ENCODE results near the gene KLHL42.
"Not testable (repeated sequence)": the region's sequence is repeated elsewhere in the genome, so short reads cannot be mapped to it uniquely, and the experiment has no call there.

The KLHL42 gene, protein sequence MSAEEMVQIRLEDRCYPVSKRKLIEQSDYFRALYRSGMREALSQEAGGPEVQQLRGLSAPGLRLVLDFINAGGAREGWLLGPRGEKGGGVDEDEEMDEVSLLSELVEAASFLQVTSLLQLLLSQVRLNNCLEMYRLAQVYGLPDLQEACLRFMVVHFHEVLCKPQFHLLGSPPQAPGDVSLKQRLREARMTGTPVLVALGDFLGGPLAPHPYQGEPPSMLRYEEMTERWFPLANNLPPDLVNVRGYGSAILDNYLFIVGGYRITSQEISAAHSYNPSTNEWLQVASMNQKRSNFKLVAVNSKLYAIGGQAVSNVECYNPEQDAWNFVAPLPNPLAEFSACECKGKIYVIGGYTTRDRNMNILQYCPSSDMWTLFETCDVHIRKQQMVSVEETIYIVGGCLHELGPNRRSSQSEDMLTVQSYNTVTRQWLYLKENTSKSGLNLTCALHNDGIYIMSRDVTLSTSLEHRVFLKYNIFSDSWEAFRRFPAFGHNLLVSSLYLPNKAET

GRCh38 chr12:27779920-27780611, at the start of gene KLHL42, which contains the start of gene MANSC4:
KLHL42 (plus strand) TSS chr12:27780233; CDS start chr12:27780331, 98 bp downstream.
MANSC4 (minus strand) TSS chr12:27780236; CDS start chr12:27771276, 8,960 bp downstream.
- peak in 48 of 51 donors; percentile 14 to 85 (median 66) for DNase-seq

DNA sequence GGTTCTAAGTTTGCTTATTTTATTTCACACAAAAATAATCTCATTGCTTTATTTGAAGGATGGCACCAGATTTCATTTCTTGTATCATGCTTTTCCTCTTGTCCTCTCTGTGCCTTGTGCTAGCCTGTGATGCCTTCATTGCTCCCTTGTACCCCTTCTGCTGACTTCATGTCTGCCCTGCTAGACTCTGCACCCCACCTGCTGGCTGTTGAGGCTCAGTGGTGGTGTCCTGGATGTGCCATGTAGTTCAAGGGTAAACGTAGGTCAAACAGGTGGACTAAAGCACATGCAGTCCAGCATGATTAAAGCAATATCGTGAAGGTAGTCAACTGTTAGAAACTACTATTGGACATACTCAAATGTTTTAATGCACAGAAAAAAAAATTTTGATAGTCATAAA, 47.8 kb upstream of the KLHL42 start:
- DNase-seq = no peak

DNA sequence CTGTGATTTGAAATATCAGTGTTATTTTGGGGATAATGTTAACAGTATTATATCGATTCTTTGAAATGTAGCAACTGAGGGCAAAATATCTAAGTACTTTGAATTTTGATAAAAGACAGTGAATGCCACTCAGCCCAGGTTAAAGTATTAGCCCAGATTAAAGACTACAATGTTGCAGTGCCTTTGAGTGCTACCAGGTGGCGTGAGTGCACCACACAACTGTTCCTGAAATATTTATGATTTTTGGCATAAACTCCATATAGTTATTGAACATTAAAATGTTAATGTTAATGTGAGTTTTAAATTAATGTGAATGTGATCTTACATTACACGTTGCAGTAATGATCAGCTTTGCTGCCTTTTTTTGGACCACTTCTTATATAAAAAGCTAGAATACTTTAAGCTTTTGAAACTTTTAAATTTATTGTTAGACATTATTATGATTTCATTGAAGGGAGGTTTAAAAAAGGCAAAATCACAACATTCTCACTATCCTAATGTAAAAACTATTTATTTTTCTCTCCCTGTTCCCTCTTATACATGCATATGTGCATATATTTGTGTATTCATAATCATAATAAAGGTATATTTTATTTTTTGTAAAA, 46.9 kb upstream of the KLHL42 start:
- DNase-seq = peak in 4 of 51 donors; percentile 7 to 29 (median 16)

DNA sequence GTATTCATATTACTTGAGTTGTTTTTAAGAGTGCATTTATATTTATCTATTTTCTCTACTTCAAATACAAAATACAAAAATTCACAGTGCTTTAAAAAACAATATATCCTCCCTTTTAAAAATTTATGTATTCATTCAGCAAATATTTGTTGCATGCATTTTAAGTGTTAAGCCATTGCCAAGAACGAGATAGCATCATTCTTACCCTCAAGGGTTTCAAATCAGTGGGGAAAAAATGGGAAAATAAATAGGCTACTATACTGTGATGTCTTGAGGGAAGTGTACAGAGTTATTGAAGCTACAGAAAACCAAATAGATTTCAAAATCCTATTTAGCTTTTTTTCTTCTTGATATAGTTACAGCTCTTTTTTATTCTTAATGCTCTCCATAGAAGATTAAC, 46.2 kb upstream of the KLHL42 start:
- no peak for DNase-seq

GRCh38 chr12:27734321-27734720, 45.7 kb upstream of the KLHL42 start:
- DNase-seq = not testable (repeated sequence)

DNA sequence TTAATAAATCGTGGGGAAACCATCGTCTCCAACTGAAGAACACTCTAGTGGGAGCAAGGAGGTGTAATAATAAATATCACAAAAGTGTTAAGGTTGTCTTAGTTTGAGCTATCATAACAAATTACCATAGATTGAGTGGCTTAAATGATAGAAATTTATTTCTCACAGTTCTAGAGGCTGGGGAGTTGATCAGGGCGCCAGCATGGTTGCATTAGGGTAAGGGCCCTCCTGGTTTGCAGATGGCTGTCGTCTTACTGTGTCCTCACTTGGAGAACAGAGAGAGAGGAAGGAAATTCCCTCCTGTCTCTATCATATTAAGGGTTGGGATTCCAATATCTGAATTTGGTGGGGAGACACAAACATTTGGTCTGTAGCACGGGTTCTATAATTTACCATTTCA, 36.4 kb upstream of the KLHL42 start:
- no peak for DNase-seq

DNA sequence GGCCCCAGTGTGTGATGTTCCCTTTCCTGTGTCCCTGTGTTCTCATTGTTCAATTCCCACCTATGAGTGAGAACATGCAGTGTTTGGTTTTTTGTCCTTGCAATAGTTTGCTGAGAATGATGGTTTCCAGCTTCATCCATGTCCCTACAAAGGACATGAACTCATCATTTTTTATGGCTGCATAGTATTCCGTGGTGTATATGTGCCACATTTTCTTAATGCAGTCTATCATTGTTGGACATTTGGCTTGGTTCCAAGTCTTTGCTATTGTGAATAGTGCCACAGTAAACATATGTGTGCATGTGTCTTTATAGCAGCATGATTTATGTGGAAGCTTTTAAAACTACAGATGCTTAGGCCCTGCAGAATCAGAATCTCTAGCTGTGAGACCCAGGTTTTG, 34.3 kb upstream of the KLHL42 start:
- DNase-seq = not testable (repeated sequence)

GRCh38 chr12:27747111-27747820, 32.8 kb upstream of the KLHL42 start:
- DNase-seq = no peak

- no peak for DNase-seq
These were observed 28.5 kb upstream of the KLHL42 start for GRCh38 chr12:27751386-27752047.

- DNase-seq = no peak
These were observed 25.2 kb upstream of the KLHL42 start for GRCh38 chr12:27754795-27755194.

DNA sequence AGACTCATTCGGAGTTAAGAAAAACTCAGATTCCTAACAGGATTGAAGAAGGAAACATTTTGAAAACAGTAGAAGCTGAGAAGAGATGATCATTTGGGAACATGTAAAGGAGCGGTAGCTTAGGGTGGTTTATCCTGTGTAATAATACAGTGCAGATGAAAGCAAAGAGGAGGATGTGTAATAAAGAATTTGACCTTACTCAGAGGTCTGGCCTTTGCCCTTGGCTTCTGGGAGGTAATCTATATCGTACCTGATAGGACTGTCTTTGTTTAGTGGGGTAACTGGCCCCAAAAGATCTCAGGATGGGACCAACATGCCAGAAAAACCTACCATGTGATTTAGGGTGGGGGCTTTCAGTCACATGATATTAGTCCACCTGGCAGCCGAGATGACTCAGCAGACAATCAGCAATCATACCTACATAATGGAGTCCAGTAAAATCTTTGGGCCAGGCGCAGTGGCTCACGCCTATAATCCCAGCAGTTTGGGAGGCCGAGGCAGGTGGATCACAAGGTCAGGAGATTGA, 23.3 kb upstream of the KLHL42 start:
- DNase-seq = no peak

DNA sequence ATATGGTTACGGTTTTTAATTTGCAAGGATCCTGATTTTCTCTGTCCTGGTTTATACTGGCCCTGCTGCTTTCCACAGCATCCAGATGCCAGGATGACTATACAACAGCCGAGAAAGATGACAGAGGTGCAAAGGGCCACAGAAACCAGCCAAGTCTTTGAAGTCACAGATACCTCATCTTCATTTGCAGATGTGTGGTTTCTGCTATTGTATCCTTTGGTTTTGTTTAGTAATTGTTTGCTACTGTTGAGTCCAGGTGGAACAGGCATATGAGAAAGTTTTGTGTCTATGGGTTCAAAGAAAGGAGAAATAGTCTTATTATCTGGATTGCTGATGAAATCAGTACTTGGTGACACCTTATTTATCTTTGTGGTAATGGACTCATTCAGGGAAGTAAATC, 17.3 kb upstream of the KLHL42 start:
- no peak for DNase-seq

DNA sequence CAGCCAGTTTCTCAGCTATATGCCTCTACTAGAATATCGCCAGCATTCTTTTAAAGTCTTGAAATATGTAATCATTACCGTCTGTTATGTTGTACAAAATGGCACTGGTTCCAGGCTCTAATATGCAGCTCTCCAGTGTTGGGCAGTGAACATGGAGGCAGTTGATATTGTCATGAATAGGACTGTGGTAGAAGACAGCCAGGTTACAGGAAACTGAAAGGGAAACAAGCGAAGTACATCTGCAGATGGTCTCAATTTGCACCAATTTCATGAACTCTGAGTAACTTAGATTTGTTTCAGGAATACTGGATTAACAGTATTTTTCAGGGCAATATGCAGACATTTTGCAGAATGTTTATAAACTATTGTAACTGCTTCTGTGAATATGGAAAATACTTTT, 13.4 kb upstream of the KLHL42 start:
- no peak for DNase-seq

- DNase-seq = no peak
These were observed 10.8 kb upstream of the KLHL42 start for GRCh38 chr12:27769142-27769673.

DNA sequence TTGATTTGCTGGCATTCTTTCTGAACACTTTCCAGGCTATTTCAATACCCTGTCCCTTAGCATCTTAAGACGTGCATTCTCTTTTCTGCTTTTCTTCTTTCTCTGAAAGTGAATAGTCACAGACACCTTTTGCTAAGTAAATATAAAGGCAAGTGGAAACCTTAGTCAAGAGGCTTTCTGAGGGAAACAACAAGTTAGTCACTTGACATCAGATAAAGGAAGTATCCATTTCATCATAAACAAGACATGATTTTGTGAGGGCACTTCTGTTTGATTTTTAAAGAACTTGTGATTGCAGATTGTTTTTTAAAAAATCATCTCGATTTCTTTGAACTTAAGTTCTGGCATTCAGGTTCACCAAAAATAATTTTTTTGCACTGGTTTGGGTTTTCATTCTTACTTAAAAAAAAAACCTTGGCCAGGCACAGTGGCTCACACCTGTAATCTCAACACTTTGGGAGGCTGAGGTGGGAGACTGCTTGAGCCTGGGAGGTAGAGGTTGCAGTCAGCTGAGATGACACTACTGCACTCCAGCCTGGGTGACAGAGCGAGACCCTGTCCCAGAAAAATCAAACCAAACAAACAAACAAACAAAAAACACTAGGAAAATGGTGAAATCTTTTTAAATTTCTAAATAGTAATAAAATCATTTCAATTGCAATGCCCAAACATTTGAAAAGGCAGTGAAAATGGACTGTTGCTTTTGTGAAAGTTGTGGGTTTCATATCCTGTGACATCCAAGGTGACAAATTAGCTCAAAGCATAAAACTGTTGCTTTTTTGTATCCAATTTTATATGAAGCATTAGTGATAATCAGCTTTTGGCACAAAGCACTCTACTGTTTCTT, 8.3 kb upstream of the KLHL42 start:
- no peak for DNase-seq

- no peak for DNase-seq
These were observed 7.5 kb upstream of the KLHL42 start for GRCh38 chr12:27772328-27773049.

- peak in 16 of 51 donors; percentile 4 to 51 (median 18) for DNase-seq
These were observed 2.9 kb upstream of the KLHL42 start for GRCh38 chr12:27777141-27777540.

- DNase-seq = no peak
These were observed 1.8 kb upstream of the KLHL42 start for GRCh38 chr12:27778206-27778605.

Data from hypothalamus (tissue), 51 donors.